Left renal pelvis (tissue), 4 donors: ENCODE data around the gene BCO1. TPM values are rescaled to one million over a fixed set of nuclear protein-coding genes. Genes with fewer than 3 reads are reported as not detected.

Source experiments
- DNase-seq, 4 donors: peaks; one replicate each; pipeline ENCODE4 v3.0.0-alpha.2; 2013; ENCODE audit warnings: low read depth in 4 of 4, low spot score in 3 of 4
- polyA plus RNA-seq, 4 donors: library from polyadenylated mRNA; unstranded; fragments of 120-200 nt; gene quantifications; one replicate each; pipeline ENCODE4 v1.2.1, GENCODE V29; 2013; ENCODE audit not compliant: insufficient read length in 4 of 4

BCO1 gene
- polyA plus RNA-seq, 4 donors: 2.0 to 2.6 (median 2.5) TPM; not detected in 1

DNA sequence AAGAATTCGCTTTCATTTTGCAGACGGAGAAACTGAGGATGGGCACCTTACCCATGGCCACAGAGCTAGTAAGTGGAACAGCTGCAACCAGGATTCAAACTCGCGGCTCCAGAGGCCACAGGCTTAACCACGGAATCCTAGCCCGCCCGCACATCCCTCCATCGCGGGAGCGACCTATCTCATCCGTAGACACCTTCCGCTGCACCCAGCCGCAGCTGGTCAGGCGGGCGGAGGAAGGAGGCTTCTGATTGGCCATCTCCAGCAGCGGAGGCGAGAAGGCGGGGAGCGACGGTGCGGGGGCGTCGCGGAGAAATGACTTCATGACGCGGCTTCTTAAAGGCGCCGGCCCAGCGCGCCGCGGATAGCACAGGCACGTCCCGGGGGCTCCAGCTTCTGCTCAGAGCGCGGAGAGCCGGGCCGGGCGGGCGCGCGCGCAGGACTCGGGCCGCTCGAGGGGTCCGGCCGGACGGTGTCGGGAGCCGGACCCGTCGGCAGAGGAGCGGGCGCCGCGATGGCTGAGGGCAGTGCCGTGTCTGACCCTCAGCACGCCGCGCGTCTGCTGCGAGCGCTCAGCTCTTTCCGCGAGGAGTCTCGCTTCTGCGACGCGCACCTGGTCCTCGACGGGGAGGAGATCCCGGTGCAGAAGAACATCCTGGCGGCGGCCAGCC is 76.2 kb downstream of the BCO1 start, which contains the start of gene GAN:
TSS of gene GAN (plus strand) at position 360 of the 668 bp plus-strand sequence. CDS start at position 512, 152 bp downstream.
- peak; percentile 86 to 93 (median 89) for DNase-seq

DNA sequence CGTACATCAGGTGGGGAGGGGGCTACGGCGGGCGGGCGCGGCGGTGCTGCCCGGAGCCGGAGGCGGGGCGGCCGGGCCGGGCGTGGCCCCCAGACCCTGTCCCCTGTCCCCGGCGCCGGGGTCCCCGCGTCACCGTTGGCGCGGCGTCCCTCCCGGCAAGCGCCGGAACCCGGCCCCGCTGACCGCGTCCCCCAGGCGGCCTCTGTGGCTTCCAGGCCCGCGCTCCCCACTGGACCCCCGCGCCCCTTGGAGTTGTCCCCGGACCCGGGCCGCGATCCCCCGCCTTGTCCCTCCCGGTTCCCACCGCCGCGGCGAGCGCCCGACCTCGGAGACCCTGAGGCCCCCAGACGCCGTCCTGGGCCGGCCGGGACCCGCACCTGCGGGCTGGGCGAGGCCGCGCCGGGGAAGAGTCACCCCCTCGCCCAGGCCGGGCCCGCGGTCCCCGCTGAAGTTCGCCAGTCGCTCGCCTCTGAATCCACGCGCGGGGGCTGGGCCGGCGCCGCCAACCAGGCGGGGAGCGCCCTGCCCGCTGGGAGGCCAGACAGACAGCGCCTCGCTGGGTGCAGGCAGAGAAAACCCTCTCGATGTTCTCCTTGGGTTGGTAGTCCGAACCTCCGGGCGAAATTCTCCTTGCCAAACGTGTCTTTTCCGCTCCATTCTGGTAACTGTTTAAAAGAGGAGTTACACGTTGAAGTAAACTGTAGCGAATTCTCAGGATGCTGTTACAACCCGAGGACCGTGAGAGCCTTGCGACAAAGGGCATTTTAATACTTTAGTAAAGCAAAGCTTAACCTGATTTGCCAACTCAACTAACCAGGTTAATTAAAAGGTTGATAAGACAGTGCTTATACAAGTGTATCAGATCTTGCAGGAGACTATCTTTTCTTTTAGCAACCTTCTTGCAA is 77.0 kb downstream of the BCO1 start:
- DNase-seq: peak in 2 of 4 donors; percentile 12

DNA sequence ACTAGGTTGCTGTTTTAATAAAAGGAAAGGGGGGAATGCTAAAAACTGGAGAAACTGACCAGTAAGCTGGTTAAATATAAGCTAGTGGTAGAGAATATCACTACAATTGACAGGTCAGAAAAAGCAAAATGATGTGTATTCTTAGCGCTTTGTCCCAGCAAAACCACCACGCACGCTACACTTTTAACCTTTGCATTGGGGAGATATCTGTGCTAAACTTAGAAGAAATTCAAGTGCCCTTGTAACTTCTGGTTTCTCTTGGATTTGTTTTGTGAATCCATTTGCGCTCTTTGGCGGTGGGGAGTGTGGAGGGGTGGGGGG is 77.6 kb downstream of the BCO1 start:
- no peak for DNase-seq

- DNase-seq: no peak
These were observed 80.2 kb downstream of the BCO1 start for GRCh38 chr16:81318711-81319110.

- DNase-seq: no peak
These were observed 80.9 kb downstream of the BCO1 start for GRCh38 chr16:81319221-81319912.

DNA sequence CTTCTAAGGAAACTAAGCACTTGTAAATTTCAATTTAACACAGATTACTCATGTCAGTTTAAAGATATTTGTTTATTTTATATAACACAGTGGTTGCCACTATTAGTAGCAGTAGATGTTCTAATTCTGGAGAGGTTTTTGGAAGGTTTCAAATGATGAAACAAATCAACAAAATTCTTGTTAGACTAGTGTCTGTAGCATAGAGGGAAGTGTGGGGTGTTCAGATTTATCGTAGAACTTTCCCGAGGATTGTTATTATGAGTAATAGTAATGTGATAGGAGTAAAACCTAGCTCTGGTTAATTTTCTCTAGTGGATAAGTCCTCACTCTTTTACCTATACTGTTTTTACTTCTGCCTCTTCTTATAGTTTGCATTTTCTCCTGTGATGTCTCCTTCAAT is 82.5 kb downstream of the BCO1 start:
- no peak for DNase-seq

DNA sequence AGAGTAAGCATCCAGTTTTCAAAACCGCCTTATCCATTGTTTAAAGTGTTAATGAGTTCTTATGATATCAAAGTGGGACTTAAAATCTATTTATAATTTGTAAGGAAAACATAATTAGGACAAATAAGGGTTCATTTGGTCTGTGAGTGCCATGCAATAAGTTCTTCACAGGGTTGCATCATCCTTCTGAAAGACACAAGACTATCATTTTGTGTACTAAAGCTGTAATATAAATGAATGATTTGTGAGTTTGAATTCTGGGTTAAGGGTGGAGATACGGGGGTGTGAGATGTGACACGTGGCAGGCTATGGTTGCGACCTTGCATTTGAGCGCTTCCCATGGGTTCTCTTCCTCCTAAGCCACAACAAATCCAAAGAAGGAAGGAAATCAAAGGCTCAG is 83.0 kb downstream of the BCO1 start:
- DNase-seq: no peak

- no peak for DNase-seq
These were observed 86.3 kb downstream of the BCO1 start for GRCh38 chr16:81324808-81325207.

DNA sequence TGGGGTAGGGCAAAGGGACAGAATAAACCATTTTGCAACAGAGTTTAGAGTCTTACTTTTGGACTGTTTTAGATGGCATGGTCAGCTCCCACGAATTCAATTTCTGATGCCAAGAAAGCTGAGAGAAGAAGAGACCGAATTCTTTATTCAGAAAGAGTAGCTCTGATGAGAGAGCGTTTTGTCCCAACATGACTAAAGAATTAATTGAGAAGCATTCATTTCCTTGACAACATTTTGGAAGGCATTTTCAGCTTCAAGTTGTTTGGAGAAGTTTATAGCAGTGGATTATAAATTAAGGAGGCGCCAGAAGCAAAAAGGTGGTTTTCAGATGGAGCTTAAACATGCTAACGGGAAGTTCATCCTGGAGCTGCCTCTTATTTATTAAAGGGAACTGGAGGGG is 88.5 kb downstream of the BCO1 start:
- DNase-seq: no peak

GRCh38 chr16:81327447-81328196 is 89.1 kb downstream of the BCO1 start:
- DNase-seq: no peak

GRCh38 chr16:81329947-81330346 is 91.5 kb downstream of the BCO1 start:
- no peak for DNase-seq

DNA sequence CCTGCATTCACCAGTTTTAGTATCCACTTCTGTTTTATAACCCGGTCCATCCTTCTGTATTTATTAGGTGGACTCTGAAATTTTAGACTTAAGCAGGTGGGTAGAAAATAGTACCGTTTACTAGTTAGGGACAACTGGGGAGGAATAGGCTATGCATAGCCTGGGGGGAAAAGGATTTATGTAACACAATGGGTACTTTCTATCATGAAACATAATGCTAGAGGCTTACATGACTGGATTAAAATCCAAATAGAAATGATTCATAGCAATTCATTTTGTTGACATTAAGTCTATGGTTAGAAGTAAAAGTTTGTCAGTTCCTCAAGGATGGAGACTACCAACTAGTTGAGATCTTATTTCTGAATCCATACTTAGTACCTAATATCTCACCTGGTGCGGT is 94.9 kb downstream of the BCO1 start:
- DNase-seq: no peak

- DNase-seq: no peak
These were observed 97.2 kb downstream of the BCO1 start for GRCh38 chr16:81335669-81336068.

DNA sequence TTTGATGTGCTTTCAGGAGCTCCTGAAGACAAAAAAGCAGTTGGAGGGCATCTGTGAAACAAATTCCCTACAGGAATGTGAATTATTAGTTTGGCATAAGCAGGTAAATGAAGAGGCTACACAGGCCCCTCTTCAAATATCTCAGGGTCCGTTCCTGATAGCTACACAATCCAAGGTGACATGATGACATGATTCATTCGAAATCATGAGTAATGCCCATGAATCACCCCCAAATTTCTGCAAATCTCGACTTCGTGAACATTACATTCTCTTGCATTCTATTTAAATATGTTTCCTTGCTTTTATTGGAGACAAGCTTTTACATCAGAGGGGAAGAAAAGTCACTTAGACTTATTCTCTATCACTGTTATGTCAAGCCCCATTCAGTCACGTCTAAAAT is 98.6 kb downstream of the BCO1 start:
- no peak for DNase-seq

Other genes with a start within 250 kb of the BCO1 start
- gene CMC2, start 231.8 kb upstream of the BCO1 start, polyA plus RNA-seq: 10 to 100 TPM; 47.1 to 71.1 (median 64.7) TPM
- 10 to 100 TPM; 21.9 to 24.4 (median 23.1) TPM for gene CENPN, start 231.5 kb upstream of the BCO1 start, polyA plus RNA-seq
- 10 to 100 TPM; 44.0 to 48.7 (median 47.4) TPM for gene ATMIN, start 202.8 kb upstream of the BCO1 start, polyA plus RNA-seq
- gene C16orf46, start 161.5 kb upstream of the BCO1 start, polyA plus RNA-seq: 1 to 10 TPM in 3 of 4 donors, under 1 TPM in 1; 0.71 to 2.4 (median 1.7) TPM
- 100 to 1,000 TPM in 2 of 4 donors, 10 to 100 TPM in 2; 53.1 to 117 (median 94.3) TPM for gene GCSH, start 142.3 kb upstream of the BCO1 start, polyA plus RNA-seq
- gene GAN, start 76.3 kb downstream of the BCO1 start, polyA plus RNA-seq: 1 to 10 TPM; 1.9 to 3.2 (median 2.7) TPM
- 10 to 100 TPM; 24.0 to 48.3 (median 42.0) TPM for gene CMIP, start 206.1 kb downstream of the BCO1 start, polyA plus RNA-seq